Spinal cord (tissue), 10 donors: Measurements from ENCODE around the gene PLIN3. TPM values are rescaled to one million over a fixed set of nuclear protein-coding genes. Genes with fewer than 3 reads are reported as not detected.

Experiments used
- DNase-seq, 6 donors: peaks; one replicate each; pipeline versions ENCODE4 v3.0.0 to v3.0.0-alpha.2; 2013 to 2015; ENCODE audit warnings: low spot score in 6 of 6, low read depth in 4 of 6
- H3K27ac ChIP-seq: one replicate; pipeline ENCODE4 v1.5.1; 2013; ENCODE audit warnings: low read depth, low read length, control low read depth
- H3K27me3 ChIP-seq: one replicate; pipeline ENCODE4 v1.6.1; 2013; ENCODE audit warnings: low read length; ENCODE audit not compliant: control insufficient read depth, insufficient read depth
- H3K36me3 ChIP-seq: one replicate; pipeline ENCODE4 v1.6.1; 2013; ENCODE audit warnings: low read length; ENCODE audit not compliant: control insufficient read depth, insufficient read depth
- H3K4me1 ChIP-seq: one replicate; pipeline ENCODE4 v1.6.1; 2013; ENCODE audit warnings: low read length; ENCODE audit not compliant: control insufficient read depth, insufficient read depth
- H3K4me3 ChIP-seq: one replicate; pipeline ENCODE4 v1.5.1; 2013; ENCODE audit warnings: low read depth, low read length, control low read depth
- H3K9me3 ChIP-seq: one replicate; pipeline ENCODE4 v1.6.1; 2013; ENCODE audit warnings: low read length; ENCODE audit not compliant: control insufficient read depth, insufficient read depth
- WGBS: methylation state at CpG from one replicate; pipeline ENCODE4 v1.1.5; 2013; ENCODE audit warnings: missing lambda C conversion rate; ENCODE audit not compliant: insufficient coverage; 5-methylcytosine and 5-hydroxymethylcytosine counted together
- polyA plus RNA-seq, 2 donors: library from polyadenylated mRNA; unstranded; fragments of 120-200 nt; gene quantifications; one replicate each; pipeline ENCODE4 v1.2.1, GENCODE V29; 2013; ENCODE audit not compliant: insufficient read length in 2 of 2
- total RNA-seq, 2 donors: library from RNA; depleted of rRNA in 1 of 2; stranded (reverse); fragments of 120-200 nt in 1 of 2; fragments of >200 nt in 1 of 2; gene quantifications; one replicate each; pipeline versions ENCODE4 v1.2.3 to v1.2.4, GENCODE V29; 2013 to 2014
- donor health status: healthy.

The PLIN3 gene
- total and polyA plus RNA-seq, 4 donors = 26.5 to 44.7 (median 35.6) TPM

- Histone ChIP-seq H3K4me3 (peak within 1 kb of the TSS; percentile 72), H3K36me3 (peaks cover 42% of the 10 kb centered on the region), H3K27ac (peak within 1 kb of the TSS; percentile 47), H3K27me3 (no peaks in the 10 kb centered on the region), H3K4me1 (peaks cover 43% of the 10 kb centered on the region), H3K9me3 (no peaks in the 10 kb centered on the region)
- under 1% methylated on average over 80 of the region's 80 CpGs for WGBS
- peak; percentile 100 for DNase-seq
Observed at GRCh38 chr19:4791183-4792018, 76.1 kb downstream of the PLIN3 start, which contains the start of gene FEM1A. TSS of gene FEM1A (plus strand) at chr19:4791734. CDS start at chr19:4791855, 121 bp downstream.

Other genes with a start within 250 kb of the PLIN3 start
- gene TNFAIP8L1, start 228.2 kb downstream of the PLIN3 start, total RNA-seq = 1 to 10 TPM; 5.5 to 6.3 TPM
- gene TNFAIP8L1, start 228.2 kb downstream of the PLIN3 start, polyA plus RNA-seq = 10 to 100 TPM in 1 of 2 donors, 1 to 10 TPM in 1; 8.4 to 11.8 TPM
- 10 to 100 TPM; 47.7 to 72.8 TPM for gene MYDGF, start 197.3 kb downstream of the PLIN3 start, total RNA-seq
- gene MYDGF, start 197.3 kb downstream of the PLIN3 start, polyA plus RNA-seq = 10 to 100 TPM; 68.3 to 80.0 TPM
- gene DPP9, start 143.8 kb downstream of the PLIN3 start, total RNA-seq = 10 to 100 TPM in 1 of 2 donors, 1 to 10 TPM in 1; 9.6 to 14.2 TPM
- gene DPP9, start 143.8 kb downstream of the PLIN3 start, polyA plus RNA-seq = 10 to 100 TPM; 20.6 to 30.3 TPM
- gene FEM1A, start 75.9 kb downstream of the PLIN3 start, total RNA-seq = 10 to 100 TPM; 10.9 to 11.7 TPM
- gene FEM1A, start 75.9 kb downstream of the PLIN3 start, polyA plus RNA-seq = 1 to 10 TPM; 4.7 to 5.3 TPM
- 1 to 10 TPM; 1.4 TPM for gene TICAM1, start 36.0 kb downstream of the PLIN3 start, total RNA-seq
- 1 to 10 TPM; 5.6 to 6.3 TPM for gene TICAM1, start 36.0 kb downstream of the PLIN3 start, polyA plus RNA-seq
- under 1 TPM; 0.17 to 0.30 TPM for gene ARRDC5, start 35.2 kb upstream of the PLIN3 start, total RNA-seq
- under 1 TPM in 1 of 2 donors, not detected in 1; 0.26 TPM for gene ARRDC5, start 35.2 kb upstream of the PLIN3 start, polyA plus RNA-seq
- gene UHRF1, start 41.8 kb upstream of the PLIN3 start, total RNA-seq = 10 to 100 TPM; 10.5 to 10.9 TPM
- gene UHRF1, start 41.8 kb upstream of the PLIN3 start, polyA plus RNA-seq = 10 to 100 TPM; 14.0 to 16.8 TPM
- gene KDM4B, start 101.4 kb upstream of the PLIN3 start, total RNA-seq = 10 to 100 TPM; 16.6 to 17.1 TPM
- 10 to 100 TPM; 38.9 to 43.6 TPM for gene KDM4B, start 101.4 kb upstream of the PLIN3 start, polyA plus RNA-seq